ENCODE results near the gene SRMS.

Gene SRMS

DNA sequence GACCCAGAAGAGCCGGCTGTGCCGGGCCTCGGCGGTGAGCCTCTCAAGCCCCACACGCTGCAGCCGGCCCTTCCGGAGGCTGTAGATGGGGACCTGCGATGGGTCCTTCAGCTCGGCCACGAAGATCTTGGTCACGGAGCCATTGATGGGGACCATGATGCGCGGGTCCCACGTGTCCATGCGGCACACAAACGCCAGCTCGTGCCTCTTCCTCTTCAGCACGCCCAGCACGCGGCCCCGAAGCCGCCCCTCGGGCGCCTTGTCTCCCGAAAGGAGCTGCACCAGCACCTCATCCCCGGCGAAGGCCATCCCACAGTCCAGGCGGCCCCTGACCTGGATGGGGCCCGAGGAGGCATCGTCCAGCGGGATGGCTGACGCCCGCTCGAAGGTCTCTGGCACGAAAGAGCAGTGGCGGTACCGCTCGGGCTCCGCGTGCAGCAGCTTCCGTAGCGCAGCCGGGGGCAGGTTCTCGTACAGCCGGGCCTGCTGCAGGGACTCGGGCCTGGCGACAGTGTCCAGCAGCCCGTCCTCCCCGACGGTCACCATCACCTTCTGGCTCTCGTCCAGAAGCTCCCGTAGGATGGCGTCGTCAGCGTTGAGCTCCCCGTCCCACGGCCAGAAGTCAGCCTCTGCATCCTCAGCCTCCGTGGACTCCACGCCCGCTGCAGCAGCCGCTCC, 17.6 kb upstream of the SRMS start:
- DNase-seq, result no peak

DNA sequence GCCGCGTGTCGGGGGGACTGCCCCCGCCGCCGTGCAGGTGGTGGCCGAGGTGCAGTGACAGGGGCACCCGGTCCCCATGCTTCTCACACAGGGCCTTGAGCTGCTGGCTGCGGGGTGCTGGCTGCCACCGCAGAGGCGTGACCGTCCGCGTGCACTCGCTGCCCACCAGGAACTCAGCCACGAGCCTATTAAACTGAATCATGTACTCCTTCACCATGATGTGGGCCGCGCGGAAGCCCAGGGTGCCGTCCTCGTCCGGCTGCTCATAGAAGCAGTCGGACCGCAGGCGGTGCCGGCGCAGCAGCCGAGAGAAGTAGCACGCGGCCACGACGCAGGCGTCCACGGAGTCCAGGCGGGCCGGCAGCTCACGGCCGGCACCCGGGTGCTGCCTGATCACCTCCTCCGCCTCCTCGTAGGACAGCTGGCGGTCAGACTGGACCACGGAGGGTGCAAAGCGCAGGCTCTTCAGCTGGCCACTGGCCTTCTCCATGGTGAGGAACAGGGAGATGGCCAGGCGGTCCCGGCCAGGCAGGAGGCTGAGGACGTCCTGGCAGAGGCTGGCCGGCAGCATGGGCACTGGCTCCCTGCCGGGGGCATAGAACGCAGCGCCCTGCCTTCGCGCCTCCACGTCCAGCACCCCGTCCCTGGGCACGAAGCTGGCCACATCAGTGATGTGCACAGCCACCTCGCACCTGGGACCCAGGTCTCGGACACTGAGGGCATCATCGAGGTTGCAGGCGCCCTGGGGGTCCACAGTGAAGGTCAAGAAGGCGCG, 16.7 kb upstream of the SRMS start:
- DNase-seq, result no peak

DNA sequence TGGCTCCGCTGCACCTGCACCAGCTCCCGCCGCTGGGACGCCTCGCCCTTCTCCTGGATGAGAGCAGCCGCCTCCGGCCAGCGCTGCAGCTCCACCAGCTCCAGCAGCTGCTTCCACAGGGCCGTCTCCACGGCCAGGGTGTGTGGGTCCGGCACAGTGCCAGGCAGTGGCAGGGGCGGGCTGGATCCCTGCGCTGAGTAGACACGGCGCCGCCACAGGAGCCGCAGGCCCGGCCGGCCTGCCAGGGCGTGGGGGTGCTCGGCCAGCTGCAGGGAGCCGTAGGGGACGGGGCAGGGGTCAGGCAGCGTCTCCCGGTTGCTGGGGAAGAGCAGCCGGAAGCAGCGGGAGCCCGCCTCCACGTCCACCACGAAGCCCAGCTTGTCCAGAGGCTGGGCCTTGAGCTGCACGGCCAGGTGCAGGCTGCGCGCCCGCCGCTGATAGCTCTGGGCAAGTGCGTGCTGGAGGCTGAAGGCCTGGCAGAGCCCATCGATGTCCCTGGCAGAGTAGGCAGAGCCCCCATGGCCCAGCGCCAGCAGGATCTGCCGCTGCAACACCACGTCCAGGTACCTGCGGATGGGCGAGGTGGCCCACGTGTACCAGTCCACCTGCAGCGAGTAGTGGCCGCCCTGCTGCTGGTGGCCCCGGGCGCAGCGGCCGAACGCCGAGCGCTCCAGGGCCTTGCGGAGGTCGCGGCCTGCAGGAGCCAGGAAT, 15.8 kb upstream of the SRMS start:
- DNase-seq, result no peak

DNA sequence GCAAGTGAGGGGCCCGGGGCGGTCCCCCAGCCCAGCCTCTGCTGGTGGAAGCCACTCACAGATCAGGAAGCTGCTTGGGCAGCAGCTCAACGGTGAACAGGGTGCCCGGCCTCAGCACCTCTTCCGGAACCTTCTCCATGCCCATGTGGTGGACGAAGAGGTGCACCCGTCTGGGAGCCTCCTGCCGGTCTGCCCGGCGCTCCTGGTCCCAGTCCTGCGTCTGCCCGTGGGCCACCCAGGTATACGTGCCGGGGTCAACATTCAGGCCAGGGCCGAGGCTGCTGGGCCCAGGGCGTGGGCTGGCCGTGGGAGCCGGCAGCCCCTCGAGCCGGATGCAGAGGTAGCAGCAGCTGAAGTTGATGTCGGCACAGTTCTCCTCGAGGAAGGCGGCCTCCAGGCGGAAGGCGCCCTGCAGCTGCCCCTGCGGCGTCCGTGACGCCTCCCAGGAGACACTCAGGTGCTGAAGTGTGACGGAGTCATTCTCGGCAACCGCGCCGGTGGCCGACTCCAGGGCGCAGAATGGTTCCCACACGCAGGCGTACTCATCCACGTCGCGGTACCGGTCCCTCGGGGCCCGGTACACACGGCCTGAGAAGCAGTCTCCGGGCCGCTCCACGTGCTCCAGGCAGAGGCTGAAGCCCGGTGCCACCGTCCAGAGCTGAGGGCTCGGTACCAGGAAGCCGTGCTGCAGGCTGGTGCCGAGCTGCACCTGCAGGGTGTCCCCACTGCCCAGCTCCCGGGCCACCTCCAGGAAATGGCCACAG, 15.1 kb upstream of the SRMS start:
- no peak for DNase-seq

DNA sequence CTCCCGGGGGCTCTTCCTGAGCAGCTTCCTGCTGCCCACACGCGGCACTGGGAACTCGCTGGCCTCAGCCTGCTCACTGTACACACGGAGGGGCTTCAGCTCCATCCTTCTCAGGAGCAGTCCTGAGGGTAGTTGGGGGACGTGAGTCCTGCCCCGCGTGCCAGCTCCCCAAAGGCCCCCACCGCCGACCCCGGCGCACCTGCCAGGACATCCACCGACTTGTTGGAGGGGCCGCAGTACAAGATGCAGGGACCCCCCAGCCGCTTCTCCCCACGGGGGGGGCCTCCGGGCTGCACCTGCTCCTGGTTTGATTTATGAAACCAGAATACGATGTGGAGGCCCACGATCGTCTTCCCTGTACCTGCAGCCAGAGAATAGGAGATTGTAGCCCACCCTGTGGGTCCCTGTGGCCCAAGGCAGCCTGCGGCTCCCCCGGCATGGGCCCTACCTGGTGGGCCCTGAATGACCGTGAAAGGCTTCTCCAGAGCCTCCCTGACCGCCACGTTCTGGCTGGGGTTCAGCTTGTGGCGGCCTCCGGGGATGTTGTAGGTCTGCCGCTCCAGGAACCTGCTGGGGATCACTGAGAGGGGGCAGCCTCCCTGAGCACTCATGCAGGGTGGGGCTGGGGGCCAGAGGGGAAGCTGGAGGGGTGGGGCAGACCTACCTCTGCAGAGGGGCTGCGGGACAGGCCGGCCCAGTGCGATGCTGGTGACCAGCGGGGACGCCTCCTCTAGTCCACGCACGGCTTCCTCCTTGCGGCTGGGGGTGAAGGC, 14.3 kb upstream of the SRMS start:
- no peak for DNase-seq

DNA sequence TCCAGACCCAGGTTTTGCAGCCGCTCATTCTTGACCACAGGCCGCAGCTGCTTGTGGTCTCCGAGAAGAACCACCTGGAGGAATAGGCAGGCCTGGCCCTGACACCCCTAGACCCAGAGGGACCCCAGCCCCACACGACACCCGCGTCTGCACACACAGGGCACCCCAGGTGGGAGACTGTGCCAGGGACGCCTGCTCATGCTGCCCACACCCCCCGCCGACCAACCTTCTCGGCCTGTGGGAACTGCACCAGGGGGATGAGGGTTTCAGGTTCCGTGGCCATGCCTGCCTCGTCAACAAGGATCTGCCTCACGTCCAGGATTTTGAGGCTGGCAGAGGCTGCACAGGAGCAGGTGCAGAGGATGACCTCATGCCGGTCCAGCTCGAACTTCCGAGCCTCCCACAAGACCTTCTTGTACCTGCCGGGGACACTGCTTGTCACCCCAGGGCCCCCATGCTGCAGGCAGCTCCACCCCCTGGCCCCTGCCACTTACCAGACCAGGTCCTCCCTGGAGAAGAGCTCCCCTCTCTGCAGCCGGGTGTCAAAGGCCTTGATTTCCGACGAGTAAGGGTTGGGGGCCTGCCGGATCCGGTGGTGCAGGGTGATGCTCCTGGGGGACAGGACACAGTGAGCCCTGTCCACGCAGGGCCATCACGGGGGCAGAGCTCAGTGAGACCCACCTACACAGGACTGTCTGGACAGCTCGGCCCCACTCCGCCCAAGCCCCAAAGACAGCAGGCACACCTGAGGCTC, 13.5 kb upstream of the SRMS start:
- DNase-seq, result no peak

DNA sequence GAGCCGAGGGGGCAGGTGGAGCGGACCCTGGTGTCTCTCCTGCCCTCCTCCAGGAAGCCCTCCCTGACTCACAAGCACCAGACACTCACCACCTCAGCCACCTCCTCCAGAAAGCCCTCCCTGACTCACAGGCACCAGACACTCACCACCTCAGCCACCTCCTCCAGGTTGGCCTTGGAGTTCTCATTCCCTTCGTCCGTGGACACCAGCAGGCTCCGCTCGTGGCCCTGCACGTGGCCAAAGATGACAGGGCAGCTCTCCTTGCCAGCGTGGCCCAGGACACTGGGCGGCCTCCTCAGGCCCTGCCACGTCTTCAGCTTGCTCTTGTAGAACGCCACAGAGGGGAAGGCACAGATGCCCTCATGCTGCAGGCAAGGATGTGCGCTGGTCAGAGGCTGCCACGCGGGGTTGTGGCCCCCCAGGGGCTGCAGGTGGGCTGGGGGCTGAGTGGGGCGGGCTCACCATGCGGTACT, 12.8 kb upstream of the SRMS start:
- DNase-seq, result no peak

DNA sequence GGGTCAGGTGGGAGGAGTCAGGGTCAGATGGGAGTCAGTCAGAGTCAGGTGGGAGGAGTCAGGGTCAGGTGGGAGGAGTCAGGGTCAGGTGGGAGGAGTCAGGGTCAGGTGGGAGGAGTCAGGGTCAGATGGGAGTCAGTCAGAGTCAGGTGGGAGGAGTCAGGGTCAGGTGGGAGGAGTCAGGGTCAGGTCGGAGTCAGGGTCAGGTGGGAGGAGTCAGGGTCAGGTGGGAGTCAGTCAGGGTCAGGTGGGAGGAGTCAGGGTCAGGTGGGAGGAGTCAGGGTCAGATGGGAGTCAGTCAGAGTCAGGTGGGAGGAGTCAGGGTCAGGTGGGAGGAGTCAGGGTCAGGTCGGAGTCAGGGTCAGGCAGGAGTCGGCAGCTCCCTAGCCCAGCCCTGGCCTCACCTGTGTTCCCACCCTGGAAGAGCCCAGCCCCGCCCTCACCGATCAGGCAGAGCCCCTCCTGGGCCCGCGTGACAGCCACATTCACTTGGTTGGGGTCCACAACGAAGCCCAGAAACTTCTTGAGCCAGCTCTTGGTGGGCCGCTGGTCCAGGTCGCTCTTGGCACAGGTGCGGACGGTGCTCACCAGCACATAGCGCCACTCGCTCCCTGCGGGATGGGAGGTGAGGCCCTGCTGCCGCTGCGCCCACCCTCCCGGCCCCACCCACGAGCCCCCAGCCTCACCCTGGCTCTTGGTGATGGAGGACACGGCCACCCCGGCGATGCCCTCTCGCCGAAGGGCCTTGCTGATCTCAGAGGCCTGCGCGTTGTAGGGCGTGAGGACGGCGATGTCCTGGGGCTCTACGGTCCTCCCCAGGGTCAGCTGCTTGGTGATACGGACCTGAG, 12.2 kb upstream of the SRMS start:
- DNase-seq, result peak; percentile 47

DNA sequence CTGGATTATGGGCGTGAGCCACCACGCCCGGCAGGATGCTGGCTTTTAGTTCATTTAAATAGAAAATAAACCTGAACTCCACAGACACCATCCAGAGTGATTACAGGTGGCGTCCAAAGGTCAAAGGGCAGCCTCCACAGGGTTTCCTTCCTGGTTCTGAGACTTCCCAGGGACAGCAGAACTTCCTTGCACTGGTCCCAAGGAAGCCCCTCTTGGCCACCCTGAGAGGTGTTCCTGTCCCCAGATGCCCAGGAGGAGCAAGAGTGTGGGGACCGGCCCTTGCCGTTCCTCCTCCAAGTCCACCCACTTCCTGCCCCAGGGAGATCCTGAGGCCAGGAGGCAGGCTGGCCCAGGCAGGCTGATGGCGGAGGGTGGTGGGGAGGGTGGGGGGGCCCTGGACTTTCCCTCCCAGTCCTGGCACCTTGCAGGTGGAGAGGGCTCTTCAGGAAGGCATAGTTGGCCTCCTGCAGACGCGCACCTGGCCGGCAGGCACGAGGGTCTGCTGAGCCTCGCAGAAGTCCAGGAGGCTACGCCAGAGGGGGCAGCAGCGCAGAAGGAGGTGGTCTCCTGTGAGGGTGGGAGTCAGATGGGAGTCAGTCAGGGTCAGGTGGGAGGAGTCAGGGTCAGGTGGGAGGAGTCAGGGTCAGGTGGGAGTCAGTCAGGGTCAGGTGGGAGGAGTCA, 11.4 kb upstream of the SRMS start:
- no peak for DNase-seq

DNA sequence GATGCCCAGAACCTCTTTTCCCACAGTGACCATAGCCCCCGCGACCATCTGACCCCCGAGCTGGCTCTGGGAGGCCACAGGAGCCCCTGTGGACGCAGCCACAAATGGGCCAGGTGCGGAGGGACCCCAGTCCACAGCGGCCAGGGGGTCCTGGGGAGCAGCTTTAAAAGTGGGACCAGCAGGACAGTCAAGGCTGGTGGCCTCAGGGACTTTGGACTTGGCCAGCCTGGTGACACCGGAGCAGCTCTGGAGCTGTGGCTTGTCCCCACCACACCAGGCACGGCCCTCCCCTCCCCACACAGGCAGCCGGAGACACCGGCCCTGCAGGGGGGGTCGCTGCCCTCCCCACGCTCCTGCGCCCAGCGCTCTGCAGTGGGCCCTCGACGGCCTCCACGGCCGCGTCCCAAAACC, 9.9 kb upstream of the SRMS start:
- DNase-seq, result no peak

DNA sequence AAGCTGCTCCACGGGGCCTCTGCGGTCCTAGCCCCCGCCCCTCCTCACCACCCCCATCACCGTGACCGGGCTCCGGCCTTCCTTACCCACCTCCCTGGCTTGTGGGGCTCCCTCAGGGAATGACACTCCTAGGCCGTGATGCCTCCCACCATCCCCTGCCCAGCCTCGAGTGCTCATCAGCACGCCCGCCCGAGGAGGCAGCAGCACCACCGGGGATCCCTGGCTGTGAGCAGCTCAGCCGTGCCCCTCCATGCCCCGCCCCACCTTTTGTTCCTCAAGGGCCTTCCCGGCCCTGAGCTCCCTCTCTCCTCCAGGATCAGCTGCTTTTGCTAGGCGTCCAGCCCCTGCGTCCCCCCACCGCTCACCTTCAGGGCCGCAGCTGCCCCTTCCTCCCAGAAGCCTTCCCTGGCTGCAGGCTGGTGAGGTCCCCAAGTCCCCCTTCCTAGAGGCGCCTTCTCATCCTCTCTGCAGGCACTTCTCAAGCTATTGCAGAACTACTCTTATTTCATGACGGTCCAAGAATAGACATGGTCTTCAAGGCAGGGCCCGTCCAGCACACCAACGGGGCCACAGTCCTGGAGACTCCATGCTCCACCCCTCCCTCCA, 9.4 kb upstream of the SRMS start:
- DNase-seq, result no peak

DNA sequence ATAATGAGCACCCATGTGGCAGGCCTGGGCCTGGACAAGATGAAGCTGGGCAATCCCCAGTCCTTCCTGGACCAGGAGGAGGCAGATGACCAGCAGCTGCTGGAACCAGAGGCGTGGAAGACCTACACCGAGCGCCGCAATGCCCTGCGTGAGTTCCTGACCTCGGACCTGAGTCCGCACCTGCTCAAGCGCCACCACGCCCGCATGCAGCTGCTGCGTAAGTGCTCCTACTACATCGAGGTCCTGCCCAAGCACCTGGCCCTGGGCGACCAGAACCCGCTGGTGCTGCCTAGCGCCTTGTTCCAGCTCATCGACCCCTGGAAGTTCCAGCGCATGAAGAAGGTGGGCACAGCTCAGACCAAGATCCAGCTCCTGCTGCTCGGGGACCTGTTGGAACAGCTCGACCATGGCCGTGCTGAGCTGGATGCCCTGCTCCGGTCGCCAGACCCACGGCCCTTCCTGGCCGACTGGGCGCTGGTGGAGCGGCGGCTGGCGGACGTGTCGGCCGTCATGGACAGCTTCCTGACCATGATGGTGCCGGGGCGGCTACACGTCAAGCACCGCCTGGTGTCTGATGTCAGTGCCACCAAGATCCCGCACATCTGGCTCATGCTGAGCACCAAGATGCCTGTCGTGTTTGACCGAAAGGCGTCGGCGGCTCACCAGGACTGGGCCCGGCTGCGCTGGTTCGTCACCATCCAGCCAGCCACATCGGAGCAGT, 8.3 kb upstream of the SRMS start:
- DNase-seq, result no peak

DNA sequence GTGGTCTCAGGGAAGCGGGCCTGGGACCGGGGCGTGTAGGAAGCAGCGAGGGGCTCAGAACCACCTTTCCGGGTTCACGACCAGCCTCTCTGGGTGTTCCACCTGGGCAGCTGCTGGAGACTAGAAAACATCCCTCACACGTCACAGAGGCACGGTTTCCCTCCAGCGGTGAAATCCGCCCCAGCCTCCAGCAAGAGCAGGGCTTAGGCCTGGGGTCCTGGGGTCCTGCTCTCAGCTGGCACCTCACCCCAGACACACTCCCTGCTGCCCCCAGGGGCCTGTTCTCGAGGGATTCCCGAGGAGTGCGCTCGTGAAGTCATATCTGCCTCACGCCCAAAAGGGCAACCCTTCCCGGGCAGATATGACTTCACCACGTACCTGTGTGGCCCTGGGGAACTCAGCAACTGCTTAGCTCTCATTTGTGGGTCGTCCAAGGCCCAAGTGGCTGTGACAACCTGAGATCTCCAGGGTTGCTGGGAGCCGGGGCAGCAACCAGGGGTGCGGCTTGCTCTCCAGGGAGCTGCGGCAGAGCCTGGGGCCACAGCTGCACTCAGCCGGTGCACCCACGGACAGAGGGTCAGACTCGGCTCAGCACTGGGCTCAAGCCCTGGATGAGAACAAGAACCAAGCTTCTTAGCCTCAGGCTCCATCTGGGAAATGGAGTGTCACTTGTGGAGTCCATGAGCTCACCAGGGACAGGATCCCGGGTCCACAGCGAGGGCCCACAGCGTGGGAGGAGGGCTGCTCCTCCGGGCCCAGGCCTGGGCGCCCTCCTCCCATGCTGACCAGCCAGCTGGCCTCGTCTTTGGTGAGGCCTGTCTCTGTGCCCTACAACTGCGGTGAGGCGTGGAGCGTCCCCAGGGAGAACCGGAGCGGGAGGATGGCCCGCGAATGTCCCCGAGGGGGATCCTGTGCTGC, 7.1 kb upstream of the SRMS start:
- no peak for DNase-seq

DNA sequence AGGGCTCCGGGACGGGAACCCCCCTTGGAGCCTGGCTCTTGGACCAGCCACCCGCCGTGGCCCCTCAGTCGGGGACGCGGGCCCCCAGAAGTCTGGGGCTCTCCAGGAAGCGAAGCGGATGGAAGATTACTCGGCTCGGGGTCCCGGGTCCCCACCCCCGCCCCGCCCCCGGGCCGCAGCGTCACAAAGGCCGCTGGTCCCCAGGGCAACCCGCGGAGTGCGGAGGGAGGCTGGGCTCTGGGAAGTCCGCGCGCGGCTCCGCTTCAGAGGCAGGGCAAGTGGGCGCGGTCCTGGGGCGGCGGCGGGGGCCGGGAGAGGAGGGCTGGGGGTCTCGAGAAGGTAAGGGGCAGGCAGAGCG, 6.4 kb upstream of the SRMS start, which contains the start of gene FNDC11:
Gene FNDC11 (plus strand): TSS at position 227 of the 358 bp plus-strand sequence. CDS start 1,505 bp downstream, outside the sequence.
- DNase-seq, result peak; percentile 38

DNA sequence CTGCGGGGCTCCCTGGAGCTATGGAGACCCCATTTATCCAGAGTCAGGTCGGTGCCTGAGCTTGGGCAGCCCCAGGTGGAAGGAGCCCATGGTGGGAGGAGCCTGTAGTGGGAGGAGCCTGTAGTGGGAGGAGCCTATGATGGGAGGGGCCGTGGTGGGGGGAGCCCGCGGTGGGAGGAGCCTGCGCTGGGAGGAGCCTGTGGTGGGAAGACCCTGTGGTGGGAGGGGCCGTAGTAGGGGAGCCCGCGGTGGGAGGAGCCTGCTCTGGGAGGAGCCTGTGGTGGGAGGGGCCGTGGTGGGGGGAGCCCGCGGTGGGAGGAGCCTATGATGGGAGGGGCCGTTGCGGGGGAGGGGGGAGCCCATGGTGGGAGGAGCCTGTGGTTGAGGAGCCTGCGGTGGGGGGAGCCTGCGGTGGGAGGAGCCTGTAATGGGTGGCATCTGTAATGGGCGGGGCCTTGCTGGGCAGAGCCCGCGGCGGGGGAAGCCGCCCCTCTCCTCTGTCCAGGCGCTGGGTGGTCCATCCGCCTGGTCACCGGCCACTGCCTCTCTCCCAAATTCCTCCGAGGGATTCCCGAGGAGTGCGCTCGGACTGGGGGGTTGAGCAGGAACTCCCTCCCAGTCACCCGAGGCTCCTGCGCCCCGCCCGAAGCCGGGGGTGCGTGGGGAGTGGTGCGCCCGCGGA, 5.8 kb upstream of the SRMS start:
- peak; percentile 96 for DNase-seq

DNA sequence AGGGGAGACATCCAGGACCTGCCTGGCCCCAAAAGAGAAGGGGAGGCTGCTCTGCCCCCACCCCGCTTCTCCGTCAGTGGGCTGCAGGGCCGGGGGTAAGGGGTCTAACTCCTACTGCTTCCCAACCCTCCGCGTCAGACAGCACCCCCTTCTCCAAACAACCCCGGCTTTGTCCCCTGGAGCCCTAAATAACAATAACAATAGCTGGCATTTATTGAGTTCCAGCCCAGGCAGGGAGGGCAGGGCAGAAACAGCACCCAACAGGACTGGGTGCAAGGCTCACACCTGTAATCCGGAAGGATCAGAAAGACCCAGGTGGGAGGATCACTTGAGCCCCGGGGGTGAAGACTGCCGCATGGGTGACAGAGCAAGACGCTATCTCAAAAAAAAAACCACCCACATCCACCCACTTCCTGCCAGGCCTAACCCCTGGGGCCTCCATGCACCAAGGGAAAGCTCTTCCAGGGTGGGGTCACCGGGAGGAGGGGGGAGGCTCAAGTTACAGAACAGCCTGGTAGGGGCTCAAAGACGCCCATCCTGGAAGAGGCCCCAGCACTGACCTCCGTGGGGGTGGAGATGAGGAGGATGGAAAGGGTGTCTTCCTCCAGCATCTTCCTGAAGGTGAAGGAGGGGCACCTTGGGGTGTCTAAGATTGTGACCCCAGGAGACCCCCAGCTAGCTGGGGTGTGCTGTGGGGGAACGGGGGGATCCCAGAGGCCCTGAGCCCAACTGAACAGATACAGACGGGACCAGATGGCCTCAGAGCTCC, 5.1 kb upstream of the SRMS start:
- peak; percentile 46 for DNase-seq

Measured in activated CD4-positive, alpha-beta T cell treated with anti-CD3 and anti-CD28 coated beads, Interleukin-2, amount 50 U/mL, for 1 hour (primary cell).